Testis (tissue), 3 donors: ENCODE measurements around the gene PXMP4. TPM values are rescaled to one million over a fixed set of nuclear protein-coding genes. Genes with fewer than 3 reads are reported as not detected.

Experiments
- DNase-seq: peaks from one replicate; pipeline ENCODE4 v3.0.0-alpha.2; 2019
- H3K27ac ChIP-seq, 2 donors: fragments of 200-600 bp; sonication (generic); one replicate each; pipeline ENCODE4 v1.5.1; 2019
- H3K27me3 ChIP-seq: fragments of 200-600 bp; sonication (generic); one replicate; pipeline ENCODE4 v1.5.1; 2019
- H3K36me3 ChIP-seq: fragments of 200-600 bp; sonication (generic); one replicate; pipeline ENCODE4 v1.5.1; 2017; ENCODE audit warnings: low read depth; ENCODE audit errors: missing control alignments
- H3K4me1 ChIP-seq: fragments of 200-600 bp; sonication (generic); one replicate; pipeline ENCODE4 v1.5.1; 2019
- H3K4me3 ChIP-seq, 2 donors: fragments of 200-600 bp; sonication (generic); one replicate each; pipeline ENCODE4 v1.5.1; 2017 to 2019
- H3K9me3 ChIP-seq: fragments of 200-600 bp; sonication (generic); one replicate; pipeline ENCODE4 v1.5.1; 2017
- POLR2A ChIP-seq: fragments of 450-650 bp; IDR thresholded peaks from one replicate; pipeline ENCODE4 v1.6.1; 2017; ENCODE audit warnings: antibody characterized with exemption, mild to moderate bottlenecking, moderate library complexity
- WGBS, 2 donors: methylation state at CpG; one replicate each; pipeline ENCODE4 v1.1.5; 2018; 5-methylcytosine and 5-hydroxymethylcytosine counted together
- intact Hi-C: fragments of 100-400 bp; cut with DNase I; formaldehyde crosslinking; loops from one replicate; pipeline ENCODE4 v1.15.1; 2023; ENCODE audit warnings: low total_unique reads
- polyA plus RNA-seq: library from polyadenylated mRNA; stranded (reverse); fragments of 350-450 nt; fragmentation: Illumina TruSeq; extraction: RNeasy Lipid Tissue Mini Kit (QIAGEN cat#74804); gene quantifications from one replicate; pipeline ENCODE4 v1.2.3, GENCODE V29; 2014; ENCODE audit warnings: low read depth, low replicate concordance; ENCODE audit not compliant: insufficient read depth
- total RNA-seq, 2 donors: library from RNA; depleted of rRNA; stranded (reverse); fragments of >200 nt; gene quantifications; one replicate each; pipeline ENCODE4 v1.2.3, GENCODE V29; 2016
- TF ChIP-seq, protein P1 (sequence below), 3 experiments: fragments of 450-650 bp in 2 of 3; fragments of 200-600 bp in 1 of 3; sonication (generic) in 1 of 3; IDR thresholded peaks; one replicate each; pipeline ENCODE4 v1.5.1; 2016 to 2019; ENCODE audit warnings: antibody characterized with exemption in 3 of 3, mild to moderate bottlenecking in 2 of 3, moderate library complexity in 1 of 3

Gene PXMP4
- total and polyA plus RNA-seq, 3 donors from 2014 or later, result 4.6 to 6.8 (median 5.1) TPM

- 45 to 83% methylated on average over 2 of the region's 2 CpGs for WGBS, 2 donors
- intact Hi-C loops, result no loop called here
- no peak for DNase-seq
- no peak for TF ChIP-seq POLR2A
- TF ChIP-seq, protein P1, sequence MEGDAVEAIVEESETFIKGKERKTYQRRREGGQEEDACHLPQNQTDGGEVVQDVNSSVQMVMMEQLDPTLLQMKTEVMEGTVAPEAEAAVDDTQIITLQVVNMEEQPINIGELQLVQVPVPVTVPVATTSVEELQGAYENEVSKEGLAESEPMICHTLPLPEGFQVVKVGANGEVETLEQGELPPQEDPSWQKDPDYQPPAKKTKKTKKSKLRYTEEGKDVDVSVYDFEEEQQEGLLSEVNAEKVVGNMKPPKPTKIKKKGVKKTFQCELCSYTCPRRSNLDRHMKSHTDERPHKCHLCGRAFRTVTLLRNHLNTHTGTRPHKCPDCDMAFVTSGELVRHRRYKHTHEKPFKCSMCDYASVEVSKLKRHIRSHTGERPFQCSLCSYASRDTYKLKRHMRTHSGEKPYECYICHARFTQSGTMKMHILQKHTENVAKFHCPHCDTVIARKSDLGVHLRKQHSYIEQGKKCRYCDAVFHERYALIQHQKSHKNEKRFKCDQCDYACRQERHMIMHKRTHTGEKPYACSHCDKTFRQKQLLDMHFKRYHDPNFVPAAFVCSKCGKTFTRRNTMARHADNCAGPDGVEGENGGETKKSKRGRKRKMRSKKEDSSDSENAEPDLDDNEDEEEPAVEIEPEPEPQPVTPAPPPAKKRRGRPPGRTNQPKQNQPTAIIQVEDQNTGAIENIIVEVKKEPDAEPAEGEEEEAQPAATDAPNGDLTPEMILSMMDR (IDR thresholded peaks at IDR 0.05), result no peak
- Histone ChIP-seq H3K4me1 (no peaks in the 10 kb centered on the region), H3K27me3 (no peaks in the 10 kb centered on the region), H3K36me3 (no peaks in the 10 kb centered on the region), H3K27ac (no peak overlapping the region), H3K4me3 (no peak overlapping the region), H3K9me3 (no peaks in the 10 kb centered on the region)
Measured at GRCh38 chr20:33709398-33709797, 10.7 kb downstream of the PXMP4 start.

DNA sequence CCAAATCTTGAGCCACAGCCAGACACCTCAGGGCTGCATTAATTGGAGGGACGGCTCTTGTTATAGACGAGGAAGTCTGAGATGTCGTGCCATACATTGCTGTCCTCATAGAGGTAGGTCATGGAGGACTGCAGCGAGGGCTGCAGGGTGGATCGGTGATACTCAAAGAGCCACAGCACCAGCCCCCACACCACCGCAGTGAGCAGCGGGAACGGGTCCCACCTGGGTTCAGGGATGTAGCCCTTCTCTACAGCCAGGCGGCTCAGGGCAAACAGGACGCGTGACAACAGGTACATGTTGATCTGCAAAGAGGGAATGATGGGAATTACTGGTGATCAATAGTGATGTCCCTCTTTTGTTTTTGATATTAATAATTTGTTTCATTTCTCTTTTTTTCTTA lies 12.4 kb downstream of the PXMP4 start:
- TF ChIP-seq, protein P1 (IDR thresholded peaks at IDR 0.05), result no peak
- TF ChIP-seq POLR2A, result no peak
- WGBS, 2 donors, result 87 to 88% methylated on average over 11 of the region's 11 CpGs
- DNase-seq, result no peak

GRCh38 chr20:33704197-33704924 lies 15.7 kb downstream of the PXMP4 start:
- no peaks in the 10 kb centered on the region for H3K4me1 ChIP-seq
- H3K4me3 ChIP-seq, result no peak overlapping the region
- no peaks in the 10 kb centered on the region for H3K36me3 ChIP-seq
- TF ChIP-seq, protein P1 (IDR thresholded peaks at IDR 0.05), result no peak
- TF ChIP-seq POLR2A, result no peak
- 89 to 97% methylated on average over 6 to 11 of the region's 11 CpGs for WGBS, 2 donors
- H3K9me3 ChIP-seq, result no peaks in the 10 kb centered on the region
- no peaks in the 10 kb centered on the region for H3K27me3 ChIP-seq
- no peak overlapping the region for H3K27ac ChIP-seq
- intact Hi-C loops, result no loop called here
- DNase-seq, result no peak

More for the DNA sequence above, 12.4 kb downstream of the PXMP4 start:
- Histone ChIP-seq H3K27me3 (no peaks in the 10 kb centered on the region), H3K4me1 (no peaks in the 10 kb centered on the region), H3K27ac (no peak overlapping the region), H3K4me3 (no peak overlapping the region), H3K9me3 (no peaks in the 10 kb centered on the region), H3K36me3 (no peaks in the 10 kb centered on the region)
- intact Hi-C loops, result no loop called here

DNA sequence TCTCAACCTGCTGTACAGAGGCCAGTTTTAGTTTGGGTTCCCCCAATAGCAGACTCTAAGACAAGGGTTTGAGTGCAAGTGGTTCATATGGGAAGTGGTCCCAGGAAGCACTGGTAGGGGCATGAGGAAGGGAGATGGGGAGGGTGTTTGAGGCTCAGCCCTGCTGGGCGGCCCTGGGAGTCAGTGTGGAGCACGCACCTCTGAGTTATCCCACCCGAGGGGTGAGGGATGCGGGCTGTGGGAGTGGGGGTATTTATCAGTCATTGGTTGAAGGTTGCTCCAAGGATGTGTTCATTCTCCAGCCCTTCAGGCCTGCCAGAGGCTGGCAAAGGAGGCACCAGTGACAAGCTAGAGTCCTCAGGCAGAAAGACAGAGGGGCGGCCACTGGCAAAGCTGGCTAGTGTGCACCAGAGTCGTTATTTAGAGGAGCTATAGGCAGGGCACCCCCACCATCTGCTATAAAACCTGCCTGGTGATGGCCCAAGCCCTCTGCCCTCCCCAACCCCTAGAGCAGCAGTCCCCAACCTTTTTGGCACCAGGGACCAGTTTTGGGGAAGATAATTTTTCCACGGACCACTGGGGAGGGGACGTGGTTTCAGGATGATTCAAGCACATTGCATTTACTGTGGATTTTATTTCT lies 16.5 kb downstream of the PXMP4 start:
- 88 to 90% methylated on average over 8 of the region's 8 CpGs for WGBS, 2 donors
- no peaks in the 10 kb centered on the region for H3K36me3 ChIP-seq
- TF ChIP-seq, protein P1 (IDR thresholded peaks at IDR 0.05), result no peak
- TF ChIP-seq POLR2A, result no peak

More for the DNA sequence above, 16.5 kb downstream of the PXMP4 start:
- intact Hi-C loops, result no loop called here
- H3K27me3 ChIP-seq, result no peaks in the 10 kb centered on the region
- H3K4me1 ChIP-seq, result no peaks in the 10 kb centered on the region
- no peaks in the 10 kb centered on the region for H3K9me3 ChIP-seq
- no peak overlapping the region for H3K27ac ChIP-seq
- no peak overlapping the region for H3K4me3 ChIP-seq
- no peak for DNase-seq
